ENCODE data around the gene ASF1B.

The ASF1B gene

DNA sequence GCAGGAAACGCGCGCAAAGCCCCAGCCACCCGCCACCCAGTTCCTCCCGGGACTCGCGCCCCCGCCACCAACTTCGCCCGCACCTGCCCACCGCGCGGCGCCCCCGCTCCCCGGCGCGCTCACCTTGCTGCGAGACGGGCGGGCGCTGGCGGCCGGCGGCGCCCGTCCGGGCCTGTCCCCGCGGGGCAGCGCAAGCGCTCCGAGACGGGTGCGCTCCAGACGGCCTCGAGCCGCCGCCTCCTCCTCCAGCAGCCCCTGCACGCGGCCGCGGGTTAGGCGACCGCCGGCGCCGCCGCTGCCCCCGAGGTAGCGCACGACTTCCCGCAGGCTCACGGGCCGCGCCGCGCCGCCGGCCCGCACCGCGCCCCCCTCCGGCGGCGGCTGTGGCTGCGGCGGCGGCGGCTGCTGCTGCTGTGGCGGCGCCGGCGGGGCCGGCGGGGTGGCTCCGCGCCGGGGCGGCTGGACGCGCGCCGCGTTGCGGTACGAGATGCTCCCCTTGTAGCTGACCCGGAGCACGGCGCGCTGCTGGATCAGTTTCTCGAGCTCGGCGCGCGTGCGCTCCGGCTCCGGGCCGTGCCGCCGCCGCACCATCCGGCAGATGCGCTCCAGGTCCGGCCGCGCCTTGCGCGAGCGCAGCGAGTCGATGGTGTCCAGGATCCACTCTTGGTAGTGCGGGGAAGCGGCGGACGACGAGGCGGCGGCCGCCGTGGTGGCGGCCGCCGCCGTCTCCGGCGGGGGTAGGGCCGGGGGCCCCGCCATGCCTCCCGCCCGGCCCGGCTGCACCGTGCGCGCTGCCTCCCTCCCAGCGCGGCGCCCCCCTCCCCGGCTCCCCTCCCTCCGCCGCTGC lies 46.5 kb downstream of the ASF1B start:
- Histone ChIP-seq H3K9me3 (no peaks in the 10 kb centered on the region), H3K36me3 (peaks cover 22% of the 10 kb centered on the region), H3K27ac (no peak overlapping the region), H3K27me3 (peaks cover 6% of the 10 kb centered on the region), H3K4me1 (ENCODE audit: control insufficient read depth in 1 of 2, insufficient read depth in 1 of 2, low read depth in 1 of 2, low read length in 1 of 2) (peaks cover 19 to 20% of the 10 kb centered on the region in 2 experiments), H3K4me3 (ENCODE audit: low read depth in 1 of 2, low read length in 1 of 2) (peak overlapping the region; percentile 63 to 64)
- no peak for TF ChIP-seq CTCF (IDR thresholded peaks at IDR 0.05)

- Histone ChIP-seq H3K4me3 (ENCODE audit: low read depth in 1 of 2, low read length in 1 of 2) (peak overlapping the region; percentile 41 to 64), H3K27me3 (peaks cover 6% of the 10 kb centered on the region), H3K4me1 (ENCODE audit: control insufficient read depth in 1 of 2, insufficient read depth in 1 of 2, low read depth in 1 of 2, low read length in 1 of 2) (peaks cover 20 to 21% of the 10 kb centered on the region in 2 experiments), H3K9me3 (no peaks in the 10 kb centered on the region), H3K27ac (no peak overlapping the region), H3K36me3 (peaks cover 17% of the 10 kb centered on the region)
- TF ChIP-seq CTCF (IDR thresholded peaks at IDR 0.05), result no peak
Measured at GRCh38 chr19:14089412-14089661, 47.1 kb downstream of the ASF1B start.

- TF ChIP-seq CTCF (IDR thresholded peaks at IDR 0.05), result no peak
- peaks cover 15% of the 10 kb centered on the region for H3K36me3 ChIP-seq
- peak overlapping the region; percentile 41 to 64 for H3K4me3 ChIP-seq (ENCODE audit: low read depth in 1 of 2, low read length in 1 of 2)
- peaks cover 6% of the 10 kb centered on the region for H3K27me3 ChIP-seq
- H3K27ac ChIP-seq, result no peak overlapping the region
- no peaks in the 10 kb centered on the region for H3K9me3 ChIP-seq
- peaks cover 20 to 21% of the 10 kb centered on the region in 2 experiments for H3K4me1 ChIP-seq (ENCODE audit: control insufficient read depth in 1 of 2, insufficient read depth in 1 of 2, low read depth in 1 of 2, low read length in 1 of 2)
Measured at GRCh38 chr19:14088634-14089411, 47.6 kb downstream of the ASF1B start.

GRCh38 chr19:14086098-14086497 lies 50.3 kb downstream of the ASF1B start:
- Histone ChIP-seq H3K27me3 (peaks cover 6% of the 10 kb centered on the region), H3K4me1 (ENCODE audit: control insufficient read depth in 1 of 2, insufficient read depth in 1 of 2, low read depth in 1 of 2, low read length in 1 of 2) (peaks cover 20 to 22% of the 10 kb centered on the region in 2 experiments), H3K36me3 (no peaks in the 10 kb centered on the region), H3K9me3 (no peaks in the 10 kb centered on the region), H3K27ac (no peak overlapping the region), H3K4me3 (ENCODE audit: low read depth in 1 of 2, low read length in 1 of 2) (no peak overlapping the region)
- no peak for TF ChIP-seq CTCF (IDR thresholded peaks at IDR 0.05)

- H3K36me3 ChIP-seq, result no peaks in the 10 kb centered on the region
- no peak for TF ChIP-seq CTCF (IDR thresholded peaks at IDR 0.05)
- peaks cover 24 to 25% of the 10 kb centered on the region in 2 experiments for H3K4me1 ChIP-seq (ENCODE audit: control insufficient read depth in 1 of 2, insufficient read depth in 1 of 2, low read depth in 1 of 2, low read length in 1 of 2)
- no peak within 1 kb of the TSS for H3K27ac ChIP-seq
- no peaks in the 10 kb centered on the region for H3K9me3 ChIP-seq
- peaks cover 6% of the 10 kb centered on the region for H3K27me3 ChIP-seq
- no peak within 1 kb of the TSS for H3K4me3 ChIP-seq (ENCODE audit: low read depth in 1 of 2, low read length in 1 of 2)
Measured at GRCh38 chr19:14085309-14085995, 50.9 kb downstream of the ASF1B start, which contains the start of gene C19orf67. Gene C19orf67 (minus strand): TSS chr19:14085783. CDS start chr19:14085627, 156 bp downstream.
